ENCODE data around the gene CATSPERB.
A peak's percentile ranks its signal among the peaks of the same experiment; 100 is the strongest.

Gene CATSPERB

DNA sequence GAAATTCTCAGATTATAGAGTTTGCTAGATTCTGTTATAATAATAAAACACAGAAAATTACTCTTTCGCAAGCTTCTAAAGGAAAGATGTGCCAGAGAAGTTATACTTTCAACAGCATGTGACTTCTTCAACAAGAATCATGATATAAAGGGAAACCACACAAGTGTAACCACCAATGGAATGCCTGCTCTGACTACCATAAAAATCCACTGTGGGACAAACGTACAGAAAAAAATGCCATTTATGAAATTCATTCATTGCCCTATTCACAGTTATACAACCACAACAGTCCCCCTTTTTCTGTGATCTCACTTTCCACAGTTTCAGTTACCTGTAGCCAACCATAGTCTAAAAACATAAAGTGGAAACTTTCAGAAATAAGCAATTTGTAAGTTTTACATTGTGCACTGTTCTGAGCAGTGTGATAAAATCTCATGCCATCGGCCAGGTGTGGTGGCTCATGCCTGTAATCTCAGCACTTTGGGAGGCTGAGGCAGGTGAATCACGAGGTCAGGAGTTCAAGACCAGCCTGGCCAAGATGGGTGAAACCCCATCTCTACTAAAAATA is 3.2 kb downstream of the CATSPERB start:
- H3K4me3 ChIP-seq (ENCODE audit: control insufficient read depth, low read depth, low read length) = no peak overlapping the region
- TF ChIP-seq CTCF (IDR thresholded peaks at IDR 0.05; ENCODE audit: control insufficient read depth, insufficient read depth, low read depth, low read length, missing control alignments) = no peak
- peak; percentile 16 for DNase-seq (ENCODE audit: low read depth)

- TF ChIP-seq CTCF (IDR thresholded peaks at IDR 0.05; ENCODE audit: control insufficient read depth, insufficient read depth, low read depth, low read length, missing control alignments) = no peak
- H3K4me3 ChIP-seq (ENCODE audit: control insufficient read depth, low read depth, low read length) = no peak overlapping the region
- no peak for DNase-seq (ENCODE audit: low read depth)
Measured at GRCh38 chr14:91727121-91727520, 4.8 kb downstream of the CATSPERB start.

DNA sequence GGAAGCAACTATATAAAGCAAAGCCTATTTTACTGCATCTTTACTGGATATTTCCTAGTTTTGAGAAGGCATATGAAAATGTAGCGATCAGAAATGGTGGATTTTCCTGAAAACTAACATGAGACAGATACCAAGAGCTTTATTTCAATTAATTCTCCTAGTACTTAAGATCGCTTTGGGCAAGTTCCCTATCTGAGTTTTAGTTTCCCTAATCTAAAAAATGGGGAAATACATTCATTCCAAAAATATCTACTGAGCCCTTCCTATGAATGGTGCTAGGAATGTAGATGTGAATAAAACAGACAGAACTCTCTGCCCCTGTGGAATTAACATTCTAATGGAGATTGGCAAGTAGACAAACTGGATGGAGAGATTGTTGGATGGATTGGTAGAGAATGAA is 8.4 kb downstream of the CATSPERB start:
- H3K4me3 ChIP-seq (ENCODE audit: control insufficient read depth, low read depth, low read length) = no peak overlapping the region
- no peak for DNase-seq (ENCODE audit: low read depth)
- TF ChIP-seq CTCF (IDR thresholded peaks at IDR 0.05; ENCODE audit: control insufficient read depth, insufficient read depth, low read depth, low read length, missing control alignments) = no peak

DNA sequence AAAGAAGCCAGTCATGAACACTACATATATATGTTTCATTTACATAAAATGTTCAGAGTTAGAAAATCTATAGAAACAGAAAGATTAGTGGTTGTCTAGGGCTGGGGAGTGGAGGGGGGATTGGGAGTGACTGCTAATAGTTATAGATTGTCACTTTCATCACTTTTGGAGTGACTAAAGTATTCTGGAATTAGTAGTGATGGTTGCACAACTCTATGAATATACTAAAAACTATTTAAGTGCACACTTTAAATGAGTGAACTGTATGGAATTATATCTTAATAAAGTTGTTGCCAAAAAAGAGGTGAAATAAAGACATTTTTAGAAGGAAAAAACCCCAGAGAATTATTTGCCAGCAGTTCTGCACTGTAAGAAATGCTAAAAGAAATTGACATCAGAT is 9.5 kb downstream of the CATSPERB start:
- H3K4me3 ChIP-seq (ENCODE audit: control insufficient read depth, low read depth, low read length) = no peak overlapping the region
- DNase-seq (ENCODE audit: low read depth) = no peak
- no peak for TF ChIP-seq CTCF (IDR thresholded peaks at IDR 0.05; ENCODE audit: control insufficient read depth, insufficient read depth, low read depth, low read length, missing control alignments)

- no peak for TF ChIP-seq CTCF (IDR thresholded peaks at IDR 0.05; ENCODE audit: control insufficient read depth, insufficient read depth, low read depth, low read length, missing control alignments)
- H3K4me3 ChIP-seq (ENCODE audit: control insufficient read depth, low read depth, low read length) = no peak overlapping the region
- no peak for DNase-seq (ENCODE audit: low read depth)
Measured at GRCh38 chr14:91719839-91720238, 12.0 kb downstream of the CATSPERB start.

GRCh38 chr14:91716999-91717398 is 14.9 kb downstream of the CATSPERB start:
- H3K4me3 ChIP-seq (ENCODE audit: control insufficient read depth, low read depth, low read length) = no peak overlapping the region
- no peak for DNase-seq (ENCODE audit: low read depth)
- no peak for TF ChIP-seq CTCF (IDR thresholded peaks at IDR 0.05; ENCODE audit: control insufficient read depth, insufficient read depth, low read depth, low read length, missing control alignments)

DNA sequence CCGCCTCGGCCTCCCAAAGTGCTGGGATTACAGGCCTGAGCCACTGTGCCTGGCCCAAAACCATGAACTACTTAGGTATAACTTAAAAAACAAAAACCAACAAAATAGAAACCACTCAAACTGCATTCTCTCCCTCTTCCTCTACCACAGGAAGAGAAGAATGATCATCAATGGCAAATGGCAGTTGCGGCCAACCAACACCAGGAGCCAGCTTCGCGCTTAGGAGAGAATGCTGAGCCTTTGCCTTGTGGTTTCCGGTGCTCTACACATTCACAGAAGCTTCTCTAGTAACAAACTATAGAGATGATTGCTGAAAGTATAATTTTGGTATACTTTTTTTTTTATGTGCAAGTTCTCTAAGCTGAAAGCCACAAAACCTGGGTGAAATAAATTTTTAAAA is 17.1 kb downstream of the CATSPERB start:
- no peak overlapping the region for H3K4me3 ChIP-seq (ENCODE audit: control insufficient read depth, low read depth, low read length)
- no peak for TF ChIP-seq CTCF (IDR thresholded peaks at IDR 0.05; ENCODE audit: control insufficient read depth, insufficient read depth, low read depth, low read length, missing control alignments)
- DNase-seq (ENCODE audit: low read depth) = no peak

Measured in AG09309 (cell line).